ENCODE data around the gene ZSWIM1. TPM values are rescaled to one million over a fixed set of nuclear protein-coding genes. Genes with fewer than 3 reads are reported as not detected.

Gene ZSWIM1
- polyA plus RNA-seq (ENCODE audit: insufficient read length in 10 of 10): 10 to 100 TPM in 3 of 10 donors, 1 to 10 TPM in 7; 7.3 to 11.7 (median 9.0) TPM
- long read RNA-seq, donor 1, partial matches to known transcripts: 0 of 1 reads
- long read RNA-seq, donor 1, other reads (novel, unspliced or antisense): 0 of 1 reads
- long read RNA-seq, donor 2, partial matches to known transcripts: 30 of 30 reads
- long read RNA-seq, donor 2, other reads (novel, unspliced or antisense): 0 of 30 reads
- long read RNA-seq, donor 3: 0 reads
- long read RNA-seq, donor 4: 0 reads
- long read RNA-seq, donor 5, partial matches to known transcripts: 0 of 1 reads
- long read RNA-seq, donor 5, other reads (novel, unspliced or antisense): 0 of 1 reads
- long read RNA-seq, donor 6, partial matches to known transcripts: 25 of 26 reads
- long read RNA-seq, donor 6, other reads (novel, unspliced or antisense): 0 of 26 reads
- long read RNA-seq, donor 7: 0 reads
- long read RNA-seq, donor 8: 0 reads
- long read RNA-seq, donor 9: 0 reads

DNA sequence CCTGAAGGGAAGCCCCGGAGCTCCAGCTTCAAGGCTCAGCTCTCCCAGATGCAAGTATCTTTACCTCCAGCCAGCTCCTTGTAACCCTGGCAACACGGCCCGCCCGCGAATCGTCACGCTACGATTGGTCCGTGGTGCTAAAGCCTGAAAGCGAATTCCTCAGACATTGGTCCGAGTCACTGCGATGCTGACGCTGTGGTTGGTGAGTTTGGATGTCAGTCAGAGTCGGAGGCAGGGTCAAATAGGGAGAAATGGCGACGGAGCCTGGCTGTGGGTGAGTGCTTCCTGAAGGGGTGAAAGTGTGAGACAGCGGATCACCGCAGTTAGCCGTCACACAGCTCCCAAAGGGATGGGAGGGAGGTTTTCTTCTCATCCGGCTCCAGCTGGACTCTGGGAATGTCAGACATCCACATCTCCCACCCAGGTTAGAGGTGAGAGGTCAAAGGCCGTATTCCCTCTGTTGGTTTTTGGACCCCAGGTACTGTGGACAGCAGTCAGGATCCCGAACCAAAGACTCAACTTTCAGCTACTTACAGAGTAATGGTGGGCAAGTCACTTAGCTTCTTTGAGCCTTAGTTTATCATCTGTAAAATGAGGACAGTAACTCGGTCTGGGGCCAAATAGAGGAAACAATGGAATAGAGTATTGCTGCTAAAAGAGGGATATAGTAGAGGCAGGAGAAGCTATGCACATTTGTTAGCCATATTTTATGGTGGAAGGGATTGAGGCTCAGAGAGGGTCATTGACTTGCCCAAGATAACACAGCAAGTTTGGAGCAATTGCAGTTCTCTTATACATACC, at the start of gene ZSWIM1:
Gene ZSWIM1, plus strand, starts transcription at position 240 of the 801 bp plus-strand sequence. CDS start 1,366 bp downstream, outside the sequence.
- peak; percentile 99 to 100 (median 100) for DNase-seq

GRCh38 chr20:45832619-45833018, 48.4 kb upstream of the ZSWIM1 start:
- DNase-seq: no peak

GRCh38 chr20:45833030-45833882, 47.8 kb upstream of the ZSWIM1 start, which contains the start of gene SNX21:
SNX21 (plus strand) TSS chr20:45833799; CDS start chr20:45833920, 121 bp downstream.
- peak; percentile 77 to 94 (median 86) for DNase-seq

GRCh38 chr20:45833883-45834796, 46.9 kb upstream of the ZSWIM1 start:
- peak; percentile 72 to 95 (median 88) for DNase-seq

DNA sequence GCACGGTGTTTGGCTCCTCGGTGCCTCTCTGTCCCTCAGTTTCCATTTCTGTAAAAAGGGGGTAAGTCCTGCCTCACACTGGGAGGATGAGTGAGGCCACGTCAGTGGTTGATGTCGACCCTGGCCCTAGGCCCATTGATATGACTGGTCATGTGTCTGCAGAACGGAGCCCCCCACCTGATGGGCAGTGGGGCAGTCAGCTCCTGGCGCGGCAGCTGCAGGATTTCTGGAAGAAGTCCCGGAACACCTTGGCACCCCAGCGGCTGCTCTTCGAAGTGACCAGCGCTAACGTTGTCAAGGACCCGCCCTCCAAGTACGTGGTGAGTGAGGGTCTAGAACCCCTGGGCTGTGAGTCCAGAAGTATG, 46.2 kb upstream of the ZSWIM1 start:
- no peak for DNase-seq

- DNase-seq: no peak
Measured at GRCh38 chr20:45835329-45835765, 45.7 kb upstream of the ZSWIM1 start.

DNA sequence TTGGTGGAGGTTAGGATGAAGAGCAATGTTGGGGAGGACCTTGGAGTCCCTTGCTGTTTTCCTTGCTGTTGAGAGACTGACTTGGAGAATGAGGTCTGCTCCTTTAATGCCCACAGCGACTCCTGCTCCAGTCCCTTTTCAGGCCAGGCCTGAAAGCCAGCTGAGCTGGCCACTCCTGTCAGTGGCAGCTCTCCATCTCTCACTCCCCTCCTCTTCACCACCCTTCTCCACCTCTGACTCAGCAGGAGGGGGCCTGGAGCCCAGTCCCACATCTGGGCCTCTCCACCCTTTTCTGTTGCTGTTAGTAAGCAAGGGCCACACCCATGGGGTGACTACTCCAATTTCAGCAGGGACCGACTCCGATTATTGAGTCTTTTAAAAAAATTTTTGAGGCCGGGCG, 45.2 kb upstream of the ZSWIM1 start:
- no peak for DNase-seq

- no peak for DNase-seq
Measured at GRCh38 chr20:45836841-45837240, 44.2 kb upstream of the ZSWIM1 start.

- no peak for DNase-seq
Measured at GRCh38 chr20:45840700-45841198, 40.3 kb upstream of the ZSWIM1 start.

DNA sequence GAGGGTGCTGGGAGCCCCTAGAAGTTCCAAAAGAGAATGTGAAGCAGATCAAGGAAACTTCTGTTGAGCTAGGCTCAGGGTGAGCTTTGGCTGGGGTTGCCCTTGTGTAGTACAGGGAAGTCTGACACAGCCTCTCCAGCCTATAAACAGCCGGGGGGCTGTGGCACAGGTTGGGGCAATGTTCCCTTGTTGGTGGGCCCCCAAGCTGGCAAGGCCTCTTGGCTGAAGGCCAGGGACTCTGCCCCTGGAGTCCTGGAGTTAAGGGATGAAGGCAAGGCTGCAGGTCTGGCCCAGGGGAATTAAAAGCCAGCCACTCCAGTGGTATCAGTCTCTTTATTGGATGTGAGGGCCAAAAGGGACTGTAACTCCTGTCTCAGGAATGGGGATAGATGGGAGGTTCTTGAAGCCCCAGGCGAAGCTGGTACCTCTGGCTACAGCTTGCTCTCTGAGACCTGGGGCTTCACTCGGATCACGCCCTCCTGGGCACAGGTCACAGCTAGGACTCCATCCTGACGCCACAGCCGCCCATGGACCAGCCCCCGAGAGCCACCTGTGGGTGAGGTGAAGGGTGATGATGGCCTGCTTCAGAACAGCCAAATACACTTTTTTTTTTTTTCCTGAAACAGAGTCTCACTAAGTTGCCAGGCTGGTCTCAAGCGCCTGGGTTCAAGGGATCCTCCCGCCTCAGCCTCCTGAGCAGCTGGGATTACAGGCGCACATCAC, 39.5 kb upstream of the ZSWIM1 start:
- no peak for DNase-seq

- peak in 1 of 3 donors; percentile 63 for DNase-seq
Measured at GRCh38 chr20:45842169-45842812, 38.7 kb upstream of the ZSWIM1 start.

DNA sequence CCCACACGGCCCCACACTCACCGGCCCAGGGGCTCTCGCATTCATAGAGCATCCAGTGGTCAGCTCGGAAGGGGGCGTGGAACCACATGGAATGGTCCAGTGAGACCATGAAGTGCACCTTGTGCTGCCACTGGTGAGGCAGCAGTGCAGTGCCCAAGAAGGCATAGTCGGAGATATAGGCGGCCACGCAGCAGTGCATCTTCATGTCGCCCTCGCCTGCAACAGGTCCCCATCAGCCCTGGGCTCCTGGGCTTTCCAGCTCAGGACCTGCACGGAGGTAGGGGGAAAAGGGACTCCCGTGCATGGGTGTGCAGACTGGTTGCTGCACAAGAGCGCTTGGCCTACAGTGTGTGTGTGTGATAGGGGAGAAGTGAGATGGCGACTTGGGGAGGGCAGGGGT, 37.5 kb upstream of the ZSWIM1 start:
- DNase-seq: no peak

GRCh38 chr20:45845452-45845851, 35.6 kb upstream of the ZSWIM1 start:
- DNase-seq: no peak

DNA sequence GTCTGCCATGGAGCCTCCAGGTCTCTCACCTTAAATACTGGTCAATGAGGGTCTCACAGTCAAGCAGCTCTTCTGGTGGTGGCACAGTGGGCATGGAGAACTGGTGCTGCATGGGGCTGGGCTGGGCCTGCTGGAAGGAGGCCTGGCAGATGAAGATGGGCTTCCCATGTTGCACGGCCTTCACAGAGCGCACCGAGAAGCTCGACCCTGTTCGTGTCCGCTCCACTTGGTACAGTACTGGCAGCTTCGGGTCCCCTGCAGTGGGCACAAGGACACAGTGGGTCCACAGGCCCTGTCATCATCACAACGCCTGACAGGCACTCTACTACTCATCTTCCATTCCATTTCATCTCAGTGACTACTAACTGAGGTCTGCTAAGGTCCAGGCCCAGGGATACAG, 32.6 kb upstream of the ZSWIM1 start:
- DNase-seq: no peak

GRCh38 chr20:45848969-45849582, 32.0 kb upstream of the ZSWIM1 start:
- DNase-seq: no peak

- DNase-seq: no peak
Measured at GRCh38 chr20:45850238-45850637, 30.8 kb upstream of the ZSWIM1 start.

DNA sequence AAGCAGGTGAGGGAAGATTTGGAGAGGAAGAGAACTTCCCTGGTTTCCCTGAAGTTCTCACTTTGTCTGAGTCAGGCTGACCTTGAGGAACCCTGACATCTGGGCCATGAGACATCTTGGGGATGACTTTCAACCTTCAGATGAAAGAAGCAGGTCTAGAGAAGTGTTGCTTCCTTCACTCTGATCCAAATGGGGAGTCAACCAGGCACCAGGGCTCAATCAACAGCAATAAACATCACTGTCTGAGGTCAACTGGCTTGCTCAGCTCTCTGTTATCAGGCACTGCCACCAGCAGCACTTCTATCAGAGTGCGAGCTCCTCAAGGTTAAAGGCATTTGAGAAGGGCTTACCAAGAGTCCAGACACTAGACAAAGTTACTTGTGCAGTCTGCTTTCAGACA, 30.1 kb upstream of the ZSWIM1 start:
- no peak for DNase-seq

DNA sequence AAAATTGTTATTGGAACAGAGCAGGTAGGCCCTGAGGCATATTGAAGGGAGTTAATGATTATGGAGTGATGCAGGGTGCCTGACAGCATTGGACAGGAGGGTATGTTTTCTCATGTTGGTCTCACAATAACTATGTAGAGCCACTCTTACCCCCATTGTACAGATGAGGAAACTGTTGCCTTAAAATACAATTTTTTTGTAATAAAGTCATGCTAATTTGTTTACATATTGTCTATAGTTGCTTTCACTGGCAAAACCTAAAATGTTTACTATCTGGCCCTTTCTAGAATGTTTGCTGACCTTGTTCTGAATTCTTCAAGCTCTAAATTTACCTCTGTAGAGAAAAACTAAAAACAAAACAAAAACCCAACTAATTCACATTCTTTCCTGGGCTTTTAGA, 29.5 kb upstream of the ZSWIM1 start:
- no peak for DNase-seq

DNA sequence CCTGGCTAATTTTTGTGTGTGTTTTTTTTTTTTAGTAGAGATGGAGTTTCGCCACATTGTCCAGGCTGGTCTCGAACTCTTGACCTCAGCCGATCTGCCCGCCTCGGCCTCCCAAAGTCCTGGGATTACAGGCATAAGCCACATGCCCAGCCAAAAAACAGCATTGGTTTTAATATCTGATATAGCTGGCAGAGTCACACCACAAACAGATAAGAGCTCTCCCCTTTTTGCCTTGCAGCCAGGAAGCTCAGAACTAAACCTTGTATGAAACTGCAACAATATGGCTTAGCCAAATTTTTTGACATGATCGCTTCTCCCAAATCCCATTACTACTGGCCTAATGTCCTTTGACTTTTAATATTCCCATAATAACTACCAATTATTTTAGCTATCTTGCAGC, 28.7 kb upstream of the ZSWIM1 start:
- DNase-seq: no peak
